GM23338 (cell line): ENCODE data around the gene NDUFA11. TPM values are rescaled to one million over a fixed set of nuclear protein-coding genes. Genes with fewer than 3 reads are reported as not detected.

Experiments
- CTCF ChIP-seq, 2 experiments: fragments of 200-600 bp in 1 of 2; sonication (generic) in 1 of 2; conservative IDR thresholded peaks; 2 replicates each; pipeline versions ENCODE4 v1.5.1 to v1.6.1; 2016 to 2017; ENCODE audit warnings: antibody characterized with exemption in 2 of 2, low read depth in 2 of 2, mild to moderate bottlenecking in 2 of 2, moderate library complexity in 1 of 2
- NANOG ChIP-seq: IDR thresholded peaks from 2 replicates; pipeline ENCODE4 v1.6.1; 2016; ENCODE audit warnings: antibody characterized with exemption, borderline replicate concordance
- STAT1 ChIP-seq: IDR thresholded peaks from one replicate; pipeline ENCODE4 v1.6.1; 2016; ENCODE audit warnings: antibody characterized with exemption; ENCODE audit not compliant: unreplicated experiment
- ZNF114 ChIP-seq: fragments of 250-450 bp; sonication (Bioruptor Pico); IDR thresholded peaks from 2 replicates; pipeline ENCODE4 v1.5.0; 2020; ENCODE audit warnings: mild to moderate bottlenecking, moderate library complexity
- ZNF331 ChIP-seq: fragments of 250-450 bp; sonication (Bioruptor Pico); IDR thresholded peaks from 2 replicates; pipeline ENCODE4 v1.5.0; 2020; ENCODE audit warnings: low read depth, mild to moderate bottlenecking, moderate library complexity
- ZNF462 ChIP-seq: fragments of 250-450 bp; sonication (Bioruptor Pico); IDR thresholded peaks from 2 replicates; pipeline ENCODE4 v1.5.0; 2020; ENCODE audit warnings: mild to moderate bottlenecking, moderate library complexity
- polyA plus RNA-seq: library from polyadenylated mRNA; unstranded; fragments of >200 nt; fragmentation: Nextera tagmentation; extraction: Ambion mirVana; gene quantifications from 2 replicates; pipeline ENCODE4 v1.2.1, GENCODE V29; 2016
- total RNA-seq: library from RNA; depleted of rRNA; stranded (reverse); fragments of >200 nt; shearing (Covaris generic); gene quantifications from 2 replicates; pipeline ENCODE4 v1.2.3, GENCODE V29; 2014
- TF ChIP-seq, protein P1 (sequence below): IDR thresholded peaks from one replicate; pipeline ENCODE4 v1.6.1; 2018; ENCODE audit warnings: antibody characterized with exemption; ENCODE audit not compliant: unreplicated experiment

The NDUFA11 gene
- total and polyA plus RNA-seq, 2 experiments from 2014 or later: 171 to 523 TPM

GRCh38 chr19:5899728-5900526 is 3.7 kb downstream of the NDUFA11 start (continued):
- no peak for TF ChIP-seq ZNF462
- no peak for TF ChIP-seq ZNF114
- TF ChIP-seq NANOG: no peak
- no peak for TF ChIP-seq STAT1
- no peak for TF ChIP-seq ZNF331
- TF ChIP-seq, protein P1, sequence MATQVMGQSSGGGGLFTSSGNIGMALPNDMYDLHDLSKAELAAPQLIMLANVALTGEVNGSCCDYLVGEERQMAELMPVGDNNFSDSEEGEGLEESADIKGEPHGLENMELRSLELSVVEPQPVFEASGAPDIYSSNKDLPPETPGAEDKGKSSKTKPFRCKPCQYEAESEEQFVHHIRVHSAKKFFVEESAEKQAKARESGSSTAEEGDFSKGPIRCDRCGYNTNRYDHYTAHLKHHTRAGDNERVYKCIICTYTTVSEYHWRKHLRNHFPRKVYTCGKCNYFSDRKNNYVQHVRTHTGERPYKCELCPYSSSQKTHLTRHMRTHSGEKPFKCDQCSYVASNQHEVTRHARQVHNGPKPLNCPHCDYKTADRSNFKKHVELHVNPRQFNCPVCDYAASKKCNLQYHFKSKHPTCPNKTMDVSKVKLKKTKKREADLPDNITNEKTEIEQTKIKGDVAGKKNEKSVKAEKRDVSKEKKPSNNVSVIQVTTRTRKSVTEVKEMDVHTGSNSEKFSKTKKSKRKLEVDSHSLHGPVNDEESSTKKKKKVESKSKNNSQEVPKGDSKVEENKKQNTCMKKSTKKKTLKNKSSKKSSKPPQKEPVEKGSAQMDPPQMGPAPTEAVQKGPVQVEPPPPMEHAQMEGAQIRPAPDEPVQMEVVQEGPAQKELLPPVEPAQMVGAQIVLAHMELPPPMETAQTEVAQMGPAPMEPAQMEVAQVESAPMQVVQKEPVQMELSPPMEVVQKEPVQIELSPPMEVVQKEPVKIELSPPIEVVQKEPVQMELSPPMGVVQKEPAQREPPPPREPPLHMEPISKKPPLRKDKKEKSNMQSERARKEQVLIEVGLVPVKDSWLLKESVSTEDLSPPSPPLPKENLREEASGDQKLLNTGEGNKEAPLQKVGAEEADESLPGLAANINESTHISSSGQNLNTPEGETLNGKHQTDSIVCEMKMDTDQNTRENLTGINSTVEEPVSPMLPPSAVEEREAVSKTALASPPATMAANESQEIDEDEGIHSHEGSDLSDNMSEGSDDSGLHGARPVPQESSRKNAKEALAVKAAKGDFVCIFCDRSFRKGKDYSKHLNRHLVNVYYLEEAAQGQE: no peak
- TF ChIP-seq CTCF (conservative IDR thresholded peaks at IDR 0.05; ENCODE audit: low read depth in 2 of 2): no peak
